Loucy (cell line): ENCODE results near the gene ARHGAP26.

Source experiments
- H2AFZ ChIP-seq: fragments of 200-600 bp; sonication (generic); 2 replicates; pipeline ENCODE4 v1.6.0; 2016; ENCODE audit warnings: antibody characterized with exemption, mild to moderate bottlenecking, low read length, moderate library complexity
- H3F3A ChIP-seq: fragments of 200-600 bp; 2 replicates; pipeline ENCODE4 v1.6.0; 2016; ENCODE audit warnings: antibody characterized with exemption, low read depth, mild to moderate bottlenecking
- H3K27me3 ChIP-seq: fragments of 200-600 bp; sonication (generic); 2 replicates; pipeline ENCODE4 v1.6.1; 2014; ENCODE audit warnings: low read length, mild to moderate bottlenecking; ENCODE audit not compliant: insufficient read depth, poor library complexity, severe bottlenecking
- H3K36me3 ChIP-seq: fragments of 200-600 bp; sonication (generic); 2 replicates; pipeline ENCODE4 v1.6.1; 2016; ENCODE audit warnings: low read length; ENCODE audit not compliant: insufficient read depth
- H3K4me1 ChIP-seq: fragments of 200-600 bp; sonication (generic); 2 replicates; pipeline ENCODE4 v1.5.1; 2014; ENCODE audit warnings: low read length, mild to moderate bottlenecking; ENCODE audit not compliant: insufficient read depth, poor library complexity, severe bottlenecking
- H3K4me2 ChIP-seq: fragments of 200-600 bp; sonication (generic); 2 replicates; pipeline ENCODE4 v1.6.0; 2014; ENCODE audit warnings: antibody characterized with exemption, low read length, low read depth, mild to moderate bottlenecking; ENCODE audit not compliant: poor library complexity, severe bottlenecking
- H3K4me3 ChIP-seq: fragments of 200-600 bp; sonication (generic); 2 replicates; pipeline ENCODE4 v1.5.1; 2014; ENCODE audit warnings: low read length, mild to moderate bottlenecking, mixed read lengths; ENCODE audit not compliant: poor library complexity, severe bottlenecking
- H3K79me2 ChIP-seq: fragments of 200-600 bp; sonication (generic); 2 replicates; pipeline ENCODE4 v1.6.1; 2014; ENCODE audit warnings: low read length; ENCODE audit not compliant: insufficient read depth
- H3K9ac ChIP-seq: fragments of 200-600 bp; sonication (generic); 2 replicates; pipeline ENCODE4 v1.6.0; 2014; ENCODE audit warnings: mild to moderate bottlenecking, low read depth, low read length, moderate library complexity; ENCODE audit not compliant: poor library complexity, severe bottlenecking
- H3K9me2 ChIP-seq: fragments of 200-600 bp; sonication (generic); replicated peaks from 2 replicates; pipeline ENCODE4 v1.6.1; 2016; ENCODE audit warnings: low read depth, low read length, mixed read lengths
- H3K9me3 ChIP-seq: fragments of 200-600 bp; sonication (generic); 2 replicates; pipeline ENCODE4 v1.6.1; 2014; ENCODE audit warnings: mild to moderate bottlenecking, antibody characterized with exemption, low read length, low read depth; ENCODE audit not compliant: insufficient read depth
- H4K20me1 ChIP-seq: fragments of 200-600 bp; sonication (generic); 2 replicates; pipeline ENCODE4 v1.6.0; 2014; ENCODE audit warnings: antibody characterized with exemption, low read length, mild to moderate bottlenecking; ENCODE audit not compliant: insufficient read depth, poor library complexity, severe bottlenecking
- EZH2phosphoT487 ChIP-seq: fragments of 200-600 bp; IDR thresholded peaks from 2 replicates; pipeline ENCODE4 v1.6.1; 2018; ENCODE audit warnings: antibody characterized with exemption, mild to moderate bottlenecking, moderate library complexity, borderline replicate concordance
- TF ChIP-seq, protein P1 (sequence below): fragments of 200-600 bp; sonication (generic); conservative IDR thresholded peaks from 2 replicates; pipeline ENCODE4 v1.5.1; 2014; ENCODE audit warnings: mild to moderate bottlenecking, antibody characterized with exemption, low read length

ARHGAP26 gene

DNA sequence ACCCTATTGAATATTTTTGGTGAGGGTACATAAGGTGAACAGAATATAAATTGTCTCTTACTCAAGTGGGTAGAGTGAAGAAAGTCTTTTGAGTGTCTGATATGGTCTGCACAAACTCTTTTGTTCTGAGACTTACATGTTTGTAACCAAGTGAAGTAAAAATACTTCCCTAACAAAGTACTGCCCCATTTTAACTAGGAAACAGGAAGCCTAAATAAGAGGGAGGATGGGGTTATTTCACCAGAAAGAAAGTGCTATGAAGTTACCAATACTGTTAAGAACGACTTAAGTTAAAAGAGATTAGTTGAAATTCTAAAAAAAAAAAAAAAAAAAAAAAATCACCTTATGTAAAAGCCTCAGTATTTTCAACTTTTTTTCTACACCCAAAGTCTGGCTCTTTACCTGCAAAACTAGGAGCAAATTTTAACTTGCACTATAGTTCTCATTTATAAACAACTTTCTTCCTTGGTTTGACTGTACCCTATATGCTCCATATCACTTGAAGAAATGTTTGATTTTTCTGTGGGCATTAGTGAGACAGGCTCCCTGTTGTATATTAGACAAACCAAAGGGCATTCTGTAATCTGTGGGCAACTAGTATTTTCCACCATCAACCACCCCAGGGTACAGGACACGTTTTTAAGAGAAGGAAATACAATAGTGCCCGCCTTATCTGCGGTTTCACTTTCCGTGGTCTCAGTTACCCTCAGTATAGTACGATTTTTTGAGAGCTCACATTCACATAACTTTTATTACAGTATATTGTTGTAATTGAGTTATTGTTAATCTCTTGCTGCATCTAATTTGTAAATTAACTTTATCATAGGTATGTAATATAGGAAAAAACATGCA is 505.6 kb downstream of the ARHGAP26 start:
- Histone ChIP-seq H3K9me3 (no peaks in the 10 kb centered on the region), H3K9me2 (no peaks in the 10 kb centered on the region), H3F3A (no peaks in the 10 kb centered on the region), H3K27me3 (no peaks in the 10 kb centered on the region), H2AFZ (no peak overlapping the region), H3K4me1 (peaks cover 4% of the 10 kb centered on the region), H4K20me1 (no peaks in the 10 kb centered on the region), H3K79me2 (no peaks in the 10 kb centered on the region), H3K4me3 (no peak overlapping the region), H3K4me2 (no peak overlapping the region), H3K36me3 (peaks cover 10% of the 10 kb centered on the region; the same call in 1 of the 2 replicates), H3K9ac (no peak overlapping the region)
- no peak for TF ChIP-seq EZH2phosphoT487
- TF ChIP-seq, protein P1, sequence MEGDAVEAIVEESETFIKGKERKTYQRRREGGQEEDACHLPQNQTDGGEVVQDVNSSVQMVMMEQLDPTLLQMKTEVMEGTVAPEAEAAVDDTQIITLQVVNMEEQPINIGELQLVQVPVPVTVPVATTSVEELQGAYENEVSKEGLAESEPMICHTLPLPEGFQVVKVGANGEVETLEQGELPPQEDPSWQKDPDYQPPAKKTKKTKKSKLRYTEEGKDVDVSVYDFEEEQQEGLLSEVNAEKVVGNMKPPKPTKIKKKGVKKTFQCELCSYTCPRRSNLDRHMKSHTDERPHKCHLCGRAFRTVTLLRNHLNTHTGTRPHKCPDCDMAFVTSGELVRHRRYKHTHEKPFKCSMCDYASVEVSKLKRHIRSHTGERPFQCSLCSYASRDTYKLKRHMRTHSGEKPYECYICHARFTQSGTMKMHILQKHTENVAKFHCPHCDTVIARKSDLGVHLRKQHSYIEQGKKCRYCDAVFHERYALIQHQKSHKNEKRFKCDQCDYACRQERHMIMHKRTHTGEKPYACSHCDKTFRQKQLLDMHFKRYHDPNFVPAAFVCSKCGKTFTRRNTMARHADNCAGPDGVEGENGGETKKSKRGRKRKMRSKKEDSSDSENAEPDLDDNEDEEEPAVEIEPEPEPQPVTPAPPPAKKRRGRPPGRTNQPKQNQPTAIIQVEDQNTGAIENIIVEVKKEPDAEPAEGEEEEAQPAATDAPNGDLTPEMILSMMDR: no peak

DNA sequence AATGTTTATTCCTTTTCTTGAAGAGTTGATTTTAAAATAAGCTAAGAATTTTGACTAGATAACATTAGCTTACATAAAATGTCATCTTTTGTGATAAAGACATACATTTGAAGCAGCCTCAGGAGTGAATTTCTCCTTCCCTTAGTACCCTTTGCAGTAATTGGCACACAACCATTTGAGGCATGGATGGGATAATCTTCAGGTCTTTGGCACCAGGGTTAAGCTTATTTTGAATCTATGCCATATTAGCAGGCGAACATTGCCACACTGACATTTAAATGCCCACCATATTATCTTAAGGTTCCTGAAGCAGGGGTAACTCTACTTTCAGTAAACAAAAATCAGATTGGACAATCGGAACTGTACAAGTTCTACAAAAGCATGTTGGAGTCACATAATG is 507.4 kb downstream of the ARHGAP26 start:
- no peaks in the 10 kb centered on the region for H3K27me3 ChIP-seq

More for the DNA sequence above, 507.4 kb downstream of the ARHGAP26 start:
- H3F3A ChIP-seq: no peaks in the 10 kb centered on the region
- H3K9ac ChIP-seq: no peak overlapping the region
- H4K20me1 ChIP-seq: no peaks in the 10 kb centered on the region
- H3K36me3 ChIP-seq: peaks cover 21% of the 10 kb centered on the region; the same call in 1 of the 2 replicates
- no peak overlapping the region for H3K4me3 ChIP-seq
- no peak for TF ChIP-seq EZH2phosphoT487
- TF ChIP-seq, protein P1: no peak
- H3K4me2 ChIP-seq: no peak overlapping the region
- H3K4me1 ChIP-seq: peaks cover 13% of the 10 kb centered on the region
- no peaks in the 10 kb centered on the region for H3K9me3 ChIP-seq
- H3K9me2 ChIP-seq: no peaks in the 10 kb centered on the region
- H2AFZ ChIP-seq: no peak overlapping the region
- no peaks in the 10 kb centered on the region for H3K79me2 ChIP-seq
